K562 (cell line): ENCODE measurements around the gene TADA2A. TPM values are rescaled to one million over a fixed set of nuclear protein-coding genes. Genes with fewer than 3 reads are reported as not detected.

Source experiments
- ATAC-seq: fragments of 200-7000 bp; cut with Tn5 transposase; 3 replicates; pipeline ENCODE4 v1.9.1; 2020; ENCODE audit warnings: moderate library complexity
- BruUV-seq: library from RNA; stranded (reverse); fragments of 400-500 nt; replicated peaks from 2 replicates; lab custom pipeline; 2021; lab: Mats Ljungman, UMichigan
- CTCF ChIA-PET: fragments of 300-600 bp; formaldehyde crosslinking; extraction: SDS; loops from one replicate; lab custom pipeline; 2021; ENCODE audit warnings: low intra/inter-chr PET ratio; lab: Yijun Ruan, JAX
- POLR2A ChIA-PET: fragments of 300-600, 350-650 bp; sonication (Branson Sonifier 250); formaldehyde crosslinking; extraction: SDS; loops from one replicate; lab custom pipeline; 2021; ENCODE audit warnings: antibody characterized with exemption, inconsistent platforms; lab: Yijun Ruan, JAX
- DNase-seq, 4 experiments: peaks; one replicate each; pipeline versions ENCODE4 v3.0.0 to v3.0.0-alpha.2; 2011 to 2018; ENCODE audit warnings: low spot score in 3 of 4, mixed read lengths in 3 of 4; ENCODE audit errors: extremely low read depth in 1 of 4
- FAIRE-seq: peaks from 2 replicates; lab custom pipeline; 2011; peaks lifted over from hg19 to GRCh38; lab: Jason Lieb, UNC
- H2AFZ ChIP-seq: 2 replicates; pipeline ENCODE4 v1.6.0; 2011; ENCODE audit warnings: low read depth, low read length, control low read depth, inconsistent platforms
- H3K27ac ChIP-seq: fragments of 200-600 bp; 3 replicates; pipeline ENCODE4 v1.8.0; 2011; ENCODE audit warnings: low read depth, mild to moderate bottlenecking, control low read depth, inconsistent platforms, low read length, moderate library complexity, mixed read lengths; ENCODE audit errors: extremely low read depth
- H3K27me3 ChIP-seq, 2 experiments: fragments of 300-600 bp in 1 of 2; 2 replicates in 1 of 2; 3 replicates in 1 of 2; pipeline versions ENCODE4 v1.6.0 to v1.8.0; 2011; ENCODE audit warnings: inconsistent platforms in 2 of 2, low read length in 2 of 2, mild to moderate bottlenecking in 1 of 2, mixed read lengths in 1 of 2, moderate library complexity in 1 of 2; ENCODE audit not compliant: control insufficient read depth in 2 of 2, insufficient read depth in 2 of 2
- H3K36me3 ChIP-seq: fragments of 300-600 bp; 3 replicates; pipeline ENCODE4 v1.8.0; 2011; ENCODE audit warnings: mild to moderate bottlenecking, low read length, inconsistent platforms; ENCODE audit not compliant: control insufficient read depth, insufficient read depth
- H3K4me1 ChIP-seq, 2 experiments: fragments of 200-600 bp in 1 of 2; replicated peaks in 1 of 2; 2 replicates in 1 of 2; 3 replicates in 1 of 2; pipeline versions ENCODE4 v1.5.1 to v1.8.0; 2011; ENCODE audit warnings: inconsistent platforms in 2 of 2, low read length in 2 of 2, mild to moderate bottlenecking in 1 of 2, mixed read lengths in 1 of 2, moderate library complexity in 1 of 2; ENCODE audit not compliant: control insufficient read depth in 2 of 2, insufficient read depth in 2 of 2
- H3K4me2 ChIP-seq: 2 replicates; pipeline ENCODE4 v1.6.1; 2011; ENCODE audit warnings: low read length, control low read depth, inconsistent platforms, mixed read lengths; ENCODE audit not compliant: insufficient read depth
- H3K4me3 ChIP-seq: fragments of 200-600 bp; sonication (generic), shearing (Covaris generic); 2 replicates; pipeline ENCODE4 v1.5.1; 2016; ENCODE audit warnings: control low read depth, inconsistent platforms
- H3K79me2 ChIP-seq: fragments of 200-600 bp; 3 replicates; pipeline ENCODE4 v1.8.0; 2011; ENCODE audit warnings: low read length, inconsistent platforms; ENCODE audit not compliant: control insufficient read depth, insufficient read depth
- H3K9ac ChIP-seq, 2 experiments: 2 replicates each; pipeline versions ENCODE4 v1.6.0 to v1.6.1; 2011; ENCODE audit warnings: low read depth in 2 of 2, low read length in 2 of 2, control low read depth in 1 of 2, inconsistent platforms in 1 of 2, mild to moderate bottlenecking in 1 of 2, mixed read lengths in 1 of 2; ENCODE audit not compliant: insufficient read depth in 1 of 2
- H3K9me1 ChIP-seq: one replicate; pipeline ENCODE4 v1.6.0; 2011; ENCODE audit warnings: inconsistent platforms, mild to moderate bottlenecking, low read length, moderate library complexity; ENCODE audit not compliant: control insufficient read depth, insufficient read depth
- H3K9me3 ChIP-seq: replicated peaks from 2 replicates; pipeline ENCODE4 v1.5.1; 2011; ENCODE audit warnings: low read depth, low read length, inconsistent platforms; ENCODE audit not compliant: control insufficient read depth, insufficient read depth
- H4K20me1 ChIP-seq: replicated peaks from 2 replicates; pipeline ENCODE4 v1.6.1; 2011; ENCODE audit warnings: low read length, inconsistent platforms, mixed read lengths; ENCODE audit not compliant: control insufficient read depth, insufficient read depth
- FIP1L1 ChIP-seq: fragments of 200-400 bp; formaldehyde crosslinking; IDR thresholded peaks from 2 replicates; pipeline ENCODE4 v1.6.1; 2018; ENCODE audit warnings: mild to moderate bottlenecking, low read depth, low read length; ENCODE audit not compliant: poor library complexity, severe bottlenecking
- FOXO4 ChIP-seq: fragments of 450-650 bp; formaldehyde crosslinking; IDR thresholded peaks from 2 replicates; pipeline ENCODE4 v1.4.0; 2020; ENCODE audit warnings: mild to moderate bottlenecking, moderate library complexity
- FOXP1 ChIP-seq: sonication (generic); formaldehyde crosslinking; IDR thresholded peaks from 2 replicates; pipeline ENCODE4 v1.8.0; 2022; ENCODE audit warnings: mild to moderate bottlenecking, missing genetic modification reagents
- MEIS2 ChIP-seq: fragments of 450-650 bp; IDR thresholded peaks from 2 replicates; pipeline ENCODE4 v1.6.1; 2014; ENCODE audit warnings: mild to moderate bottlenecking; ENCODE audit not compliant: partially characterized antibody
- THAP7 ChIP-seq: fragments of 250-450 bp; sonication (Bioruptor Pico); IDR thresholded peaks from 2 replicates; pipeline ENCODE4 v1.5.0; 2021
- WGBS: fragments of 100-300 bp; shearing (Covaris generic); methylation state at CpG from one replicate; pipeline ENCODE4 v1.1.6; 2016; ENCODE audit warnings: low coverage, mixed read lengths; ENCODE audit not compliant: insufficient coverage; ENCODE audit errors: missing lambda C conversion rate; 5-methylcytosine and 5-hydroxymethylcytosine counted together
- in situ Hi-C: fragments of 300-500 bp; cut with MboI; formaldehyde crosslinking; loops from 4 replicates; pipeline ENCODE4 v1.15.0; 2018; ENCODE audit warnings: inconsistent platforms, mixed read lengths
- intact Hi-C: fragments of 100-400 bp; cut with micrococcal nuclease; formaldehyde crosslinking; loops from 2 replicates; pipeline ENCODE4 v1.14.2; 2022
- polyA plus RNA-seq, 8 experiments: library from polyadenylated mRNA; depleted of rRNA in 4 of 8; stranded (reverse) in 5 of 8; unstranded in 3 of 8; fragments of >200 nt; fragmentation: Nextera tagmentation in 2 of 8; fragmentation: Illumina TruSeq in 1 of 8; extraction: Ambion mirVana in 2 of 8; extraction: Trizol in 1 of 8; gene quantifications; 2 replicates each; pipeline versions ENCODE4 v1.2.1 to v1.2.3, GENCODE V29; 2011 to 2014; ENCODE audit warnings: inconsistent platforms in 1 of 8, missing spikeins in 1 of 8
- total RNA-seq, 7 experiments: library from RNA; depleted of rRNA in 6 of 7; stranded (reverse); fragments of >200 nt in 6 of 7; fragmentation: Illumina TruSeq in 2 of 7; extraction: Trizol in 2 of 7; gene quantifications; 2 replicates each; pipeline versions ENCODE4 v1.2.1 to v1.2.3, GENCODE V29; 2011 to 2021; ENCODE audit warnings: low replicate concordance in 1 of 7

Gene TADA2A
- total and polyA plus RNA-seq, 9 of the 15 experiments (the other 6 are each of a cell fraction or from before 2014, with no cell fraction given): 13.8 to 37.7 (median 25.0) TPM

DNA sequence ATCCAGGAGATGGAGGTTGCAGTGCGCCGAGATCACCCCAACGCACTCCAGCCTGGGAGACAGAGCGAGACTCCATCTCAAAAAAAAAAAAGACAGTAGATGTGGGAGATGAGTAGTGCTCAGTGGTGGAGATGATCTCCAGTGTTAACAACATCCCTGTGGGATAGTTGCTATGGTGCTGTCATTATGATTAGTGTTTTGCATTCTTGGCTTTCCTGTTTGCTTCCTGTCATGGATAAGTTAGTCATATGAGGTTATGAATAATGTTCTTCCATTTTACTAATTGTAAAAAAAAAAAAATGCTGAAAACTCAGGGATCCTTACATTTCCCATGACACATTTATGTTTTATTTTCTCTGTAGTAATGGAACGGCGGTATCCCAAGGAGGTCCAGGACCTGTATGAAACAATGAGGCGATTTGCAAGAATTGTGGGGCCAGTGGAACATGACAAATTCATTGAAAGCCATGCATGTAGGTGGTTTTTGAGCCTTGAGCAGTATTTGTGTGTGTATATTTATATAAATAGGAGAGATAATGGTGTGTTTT lies 58.5 kb downstream of the TADA2A start:
- no peaks in the 10 kb centered on the region for H3K9me3 ChIP-seq
- FAIRE-seq (no peak), ATAC-seq (no peak), DNase-seq (no peak)
- in situ Hi-C loops: no loop called here
- no peak overlapping the region for H2AFZ ChIP-seq
- intact Hi-C loops: no loop called here
- H3K4me1 ChIP-seq: no peaks in the 10 kb centered on the region
- H3K9me1 ChIP-seq: no peaks in the 10 kb centered on the region
- H3K27me3 ChIP-seq: no peaks in the 10 kb centered on the region
- no peak overlapping the region for H3K4me2 ChIP-seq
- no peaks in the 10 kb centered on the region for H4K20me1 ChIP-seq
- H3K9ac ChIP-seq: no peak overlapping the region
- no TSS peak for BruUV-seq
- no peak overlapping the region for H3K4me3 ChIP-seq
- ChIA-PET CTCF (interaction anchor here (0.7 kb wide), 1 partner anchor 48 kb away, joined by 5 read pairs; no protein-coding TSS in a partner anchor), POLR2A (no interaction called here)
- TF ChIP-seq MEIS2: peak; percentile 43
- TF ChIP-seq THAP7 (CRISPR knock-in tag): no peak
- H3K36me3 ChIP-seq: peaks cover 46% of the 10 kb centered on the region; the same call in 2 of the 3 replicates
- H3K79me2 ChIP-seq: no peaks in the 10 kb centered on the region
- whole genome bisulfite sequencing: 91% methylated on average over 7 of the region's 7 CpGs
- H3K27ac ChIP-seq: no peak overlapping the region

DNA sequence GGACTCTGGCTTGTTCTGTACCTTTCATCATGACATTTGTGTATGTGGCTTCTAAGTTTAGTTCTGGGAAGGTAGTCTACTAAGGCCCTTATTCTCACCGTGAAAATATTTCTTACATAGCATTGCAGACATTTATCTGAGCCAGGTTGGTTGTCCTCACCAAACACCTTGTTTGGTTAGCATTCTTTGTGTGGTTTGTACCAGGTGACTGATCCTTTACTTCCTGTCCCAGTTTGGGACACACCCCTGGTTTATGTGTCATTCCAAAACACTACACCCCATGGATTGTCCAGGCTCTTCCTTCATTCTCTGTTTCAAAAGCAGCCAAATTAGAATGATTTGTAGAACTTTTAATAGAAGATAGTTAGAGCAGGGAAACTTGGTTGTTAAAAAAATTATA lies 59.8 kb downstream of the TADA2A start:
- Histone ChIP-seq H3K79me2 (no peaks in the 10 kb centered on the region), H3K4me2 (no peak overlapping the region), H3K9ac (no peak overlapping the region), H3K4me1 (no peaks in the 10 kb centered on the region), H3K27ac (no peak overlapping the region), H3K4me3 (no peak overlapping the region), H4K20me1 (no peaks in the 10 kb centered on the region), H3K36me3 (peaks cover 55% of the 10 kb centered on the region; the same call in 2 of the 3 replicates), H3K27me3 (no peaks in the 10 kb centered on the region), H3K9me3 (no peaks in the 10 kb centered on the region), H3K9me1 (no peaks in the 10 kb centered on the region), H2AFZ (no peak overlapping the region)
- CTCF ChIA-PET: no interaction called here
- WGBS: 88% methylated on average over 1 of the region's 1 CpG
- TF ChIP-seq FIP1L1: no peak
- TF ChIP-seq FOXP1 (CRISPR knock-in tag): no peak
- TF ChIP-seq FOXO4: no peak
- ATAC-seq (no peak), DNase-seq (no peak), FAIRE-seq (no peak)
- intact Hi-C loops: no loop called here
- POLR2A ChIA-PET: no interaction called here
- in situ Hi-C loops: no loop called here
- no TSS peak for BruUV-seq
